DOHH2 (cell line): Measurements from ENCODE around the gene PIH1D2.

ENCODE experiments used
- EZH2phosphoT487 ChIP-seq: fragments of 200-600 bp; sonication (generic); IDR thresholded peaks from 2 replicates; pipeline ENCODE4 v1.6.1; 2017; ENCODE audit warnings: borderline replicate concordance, mild to moderate bottlenecking, antibody characterized with exemption, low read length, moderate library complexity, mixed read lengths
- TF ChIP-seq, protein P1 (sequence below): fragments of 200-600 bp; sonication (generic); IDR thresholded peaks from one replicate; pipeline ENCODE4 v1.5.1; 2014; ENCODE audit warnings: antibody characterized with exemption, mild to moderate bottlenecking, low read depth, low read length; ENCODE audit not compliant: poor library complexity, severe bottlenecking

DNA sequence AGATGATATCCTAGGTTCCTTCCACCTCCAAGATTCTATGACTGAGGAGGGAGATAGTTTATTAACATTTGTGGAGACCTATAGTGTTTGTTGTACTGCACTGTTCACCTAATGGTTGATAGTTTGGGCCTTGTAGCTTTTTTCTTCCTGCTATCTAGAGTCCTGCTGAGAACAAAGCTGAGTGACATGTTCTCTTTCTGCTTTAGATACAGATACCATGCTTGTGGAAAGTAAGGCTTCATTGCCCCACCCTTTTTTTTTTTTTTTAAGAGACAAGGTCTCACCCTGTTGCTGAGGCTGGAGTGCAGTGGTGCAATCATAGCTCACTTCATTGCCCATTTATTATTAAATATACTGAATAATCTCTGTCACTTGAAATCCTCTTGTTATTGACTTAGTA, 36.3 kb downstream of the PIH1D2 start:
- TF ChIP-seq, protein P1, sequence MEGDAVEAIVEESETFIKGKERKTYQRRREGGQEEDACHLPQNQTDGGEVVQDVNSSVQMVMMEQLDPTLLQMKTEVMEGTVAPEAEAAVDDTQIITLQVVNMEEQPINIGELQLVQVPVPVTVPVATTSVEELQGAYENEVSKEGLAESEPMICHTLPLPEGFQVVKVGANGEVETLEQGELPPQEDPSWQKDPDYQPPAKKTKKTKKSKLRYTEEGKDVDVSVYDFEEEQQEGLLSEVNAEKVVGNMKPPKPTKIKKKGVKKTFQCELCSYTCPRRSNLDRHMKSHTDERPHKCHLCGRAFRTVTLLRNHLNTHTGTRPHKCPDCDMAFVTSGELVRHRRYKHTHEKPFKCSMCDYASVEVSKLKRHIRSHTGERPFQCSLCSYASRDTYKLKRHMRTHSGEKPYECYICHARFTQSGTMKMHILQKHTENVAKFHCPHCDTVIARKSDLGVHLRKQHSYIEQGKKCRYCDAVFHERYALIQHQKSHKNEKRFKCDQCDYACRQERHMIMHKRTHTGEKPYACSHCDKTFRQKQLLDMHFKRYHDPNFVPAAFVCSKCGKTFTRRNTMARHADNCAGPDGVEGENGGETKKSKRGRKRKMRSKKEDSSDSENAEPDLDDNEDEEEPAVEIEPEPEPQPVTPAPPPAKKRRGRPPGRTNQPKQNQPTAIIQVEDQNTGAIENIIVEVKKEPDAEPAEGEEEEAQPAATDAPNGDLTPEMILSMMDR: no peak
- no peak for TF ChIP-seq EZH2phosphoT487
